UCSD-AML1 (cell line): Measurements from ENCODE around the gene TMEM209.
"Not testable (repeated sequence)": the region's sequence is repeated elsewhere in the genome, so short reads cannot be mapped to it uniquely, and the experiment has no call there.

Source experiments
- DNase-seq: peaks from one replicate; lab custom pipeline; 2025; ENCODE audit not compliant: unreplicated experiment; lab: John Stamatoyannopoulos, UW

Gene TMEM209

DNA sequence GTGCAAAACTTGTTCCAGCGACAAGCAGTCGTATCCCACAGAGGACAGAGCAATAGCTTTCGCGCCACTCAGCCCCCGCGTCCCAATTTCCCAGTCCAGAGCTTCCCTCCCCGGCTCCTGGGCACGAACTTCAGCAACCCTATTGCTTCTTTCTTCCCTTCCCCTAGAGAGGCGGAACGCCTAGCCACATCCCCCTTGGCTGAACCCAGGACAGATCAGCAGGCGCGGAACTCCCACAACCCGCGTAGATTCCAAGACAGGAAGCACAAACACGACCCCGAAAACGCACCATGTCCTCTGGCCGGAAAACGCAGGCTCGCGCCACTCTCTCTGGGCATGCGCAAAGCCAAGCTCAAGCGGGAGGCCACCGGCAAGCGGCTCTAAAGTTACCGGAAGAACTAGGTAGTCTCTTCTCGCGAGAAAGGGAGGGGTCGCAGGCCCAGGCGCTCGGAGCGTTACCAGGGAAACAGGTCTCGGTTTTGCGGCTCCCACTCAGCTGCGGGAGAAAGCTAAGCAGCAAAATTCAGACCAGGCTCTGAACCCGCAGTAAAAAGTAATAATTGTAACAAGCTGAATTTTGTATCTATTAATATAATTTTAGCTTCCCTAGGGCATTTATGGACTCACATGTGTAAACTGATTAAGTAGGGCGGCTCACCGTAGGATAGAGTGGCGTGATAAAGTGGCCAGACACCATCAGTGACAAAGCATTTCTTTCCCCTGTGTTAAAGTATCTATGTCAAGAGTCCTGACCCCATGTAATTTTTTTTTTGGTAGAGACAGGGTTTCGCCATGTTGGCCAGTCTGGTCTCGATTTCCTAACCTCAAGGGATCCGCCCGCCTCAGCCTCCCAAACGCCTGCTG is at the start of gene TMEM209:
Gene TMEM209 (minus strand): TSS at position 323 of the 864 bp plus-strand sequence. CDS start 31 bp downstream, at position 292.
- peak; percentile 86 for DNase-seq

DNA sequence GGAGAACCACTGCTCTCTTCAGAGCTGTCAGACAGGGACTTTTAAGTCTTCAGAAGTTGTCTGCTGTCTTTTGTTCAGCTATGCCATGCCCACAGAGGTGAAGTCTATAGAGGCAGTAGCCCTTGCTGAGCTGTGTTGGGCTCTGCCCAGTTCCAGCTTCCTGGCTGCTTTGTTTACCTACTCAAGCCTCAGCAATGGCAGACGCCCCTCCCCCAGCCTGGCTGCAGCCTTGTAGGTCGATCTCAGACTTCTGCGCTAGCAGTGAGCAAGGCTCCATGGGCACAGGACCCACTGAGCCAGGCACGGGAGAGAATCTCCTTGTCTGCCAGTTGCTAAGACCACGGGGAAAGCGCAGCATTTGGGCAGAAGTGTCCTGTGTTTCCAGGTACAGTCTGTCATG is 49.3 kb upstream of the TMEM209 start:
- DNase-seq, result no peak

DNA sequence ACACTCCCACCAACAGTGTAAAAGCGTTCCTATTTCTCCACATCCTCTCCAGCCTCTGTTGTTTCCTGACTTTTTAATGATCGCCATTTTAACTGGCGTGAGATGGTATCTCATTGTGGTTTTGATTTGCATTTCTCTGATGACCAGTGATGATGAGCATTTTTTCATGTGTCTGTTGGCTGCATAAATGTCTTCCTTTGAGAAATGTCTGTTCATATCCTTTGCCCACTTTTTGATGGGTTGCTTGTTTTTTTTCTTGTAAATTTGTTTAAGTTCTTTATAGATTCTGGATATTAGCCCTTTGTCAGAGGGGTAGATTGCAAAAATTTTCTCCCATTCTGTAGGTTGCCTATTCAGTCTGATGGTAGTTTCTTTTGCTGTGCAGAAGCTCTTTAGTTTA is 44.4 kb upstream of the TMEM209 start:
- not testable (repeated sequence) for DNase-seq

DNA sequence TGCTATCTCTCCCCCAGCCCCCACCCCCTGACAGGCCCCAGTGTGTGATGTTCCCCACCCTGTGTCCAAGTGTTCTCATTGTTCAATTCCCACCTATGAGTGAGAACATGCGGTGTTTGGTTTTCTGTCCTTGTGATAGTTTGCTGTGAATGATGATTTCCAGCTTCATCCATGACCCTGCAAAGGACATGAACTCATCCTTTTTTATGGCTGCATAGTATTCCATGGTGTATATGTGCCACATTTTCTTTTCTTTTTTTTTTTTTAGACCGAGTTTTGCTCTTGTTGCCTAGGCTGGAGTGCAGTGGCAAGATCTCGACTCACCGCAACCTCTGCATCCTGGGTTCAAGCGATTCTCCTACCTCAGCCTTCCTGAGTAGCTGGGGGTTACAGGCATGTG is 43.6 kb upstream of the TMEM209 start:
- not testable (repeated sequence) for DNase-seq

DNA sequence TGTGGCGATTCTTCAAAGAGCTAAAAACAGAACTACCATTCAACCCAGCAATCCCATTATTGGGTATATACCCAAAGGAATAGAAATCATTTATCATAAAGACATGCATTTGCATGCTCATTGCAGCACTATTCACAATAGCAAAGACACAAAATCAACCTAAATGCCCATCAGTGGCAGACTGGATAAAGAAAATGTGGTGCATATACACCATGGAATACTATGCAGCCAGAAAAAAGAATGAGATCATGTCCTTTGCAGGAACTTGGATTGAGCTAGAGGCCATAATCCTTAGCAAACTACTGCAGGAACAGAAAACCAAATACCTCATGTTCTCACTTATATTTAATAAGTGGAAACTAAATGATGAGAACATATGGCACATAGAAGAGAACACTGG is 41.3 kb upstream of the TMEM209 start:
- not testable (repeated sequence) for DNase-seq

DNA sequence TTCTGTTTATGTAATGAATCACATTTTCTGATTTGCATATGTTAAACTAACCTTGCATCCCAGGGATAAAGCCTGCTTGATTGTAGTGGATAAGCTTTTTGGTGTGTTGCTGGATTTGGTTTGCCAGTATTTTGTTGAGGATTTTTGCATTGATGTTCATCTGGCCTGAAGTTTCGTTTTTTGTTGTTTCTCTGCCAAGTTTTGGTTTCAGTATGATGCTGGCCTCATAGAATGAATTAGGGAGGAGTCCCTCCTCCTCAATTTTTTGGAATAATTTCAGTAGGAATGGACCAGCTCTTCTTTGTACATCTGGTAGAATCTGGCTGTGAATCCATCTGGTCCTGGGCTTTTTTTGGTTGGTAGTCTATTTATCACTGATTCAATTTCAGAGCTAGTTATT is 38.3 kb upstream of the TMEM209 start:
- not testable (repeated sequence) for DNase-seq

DNA sequence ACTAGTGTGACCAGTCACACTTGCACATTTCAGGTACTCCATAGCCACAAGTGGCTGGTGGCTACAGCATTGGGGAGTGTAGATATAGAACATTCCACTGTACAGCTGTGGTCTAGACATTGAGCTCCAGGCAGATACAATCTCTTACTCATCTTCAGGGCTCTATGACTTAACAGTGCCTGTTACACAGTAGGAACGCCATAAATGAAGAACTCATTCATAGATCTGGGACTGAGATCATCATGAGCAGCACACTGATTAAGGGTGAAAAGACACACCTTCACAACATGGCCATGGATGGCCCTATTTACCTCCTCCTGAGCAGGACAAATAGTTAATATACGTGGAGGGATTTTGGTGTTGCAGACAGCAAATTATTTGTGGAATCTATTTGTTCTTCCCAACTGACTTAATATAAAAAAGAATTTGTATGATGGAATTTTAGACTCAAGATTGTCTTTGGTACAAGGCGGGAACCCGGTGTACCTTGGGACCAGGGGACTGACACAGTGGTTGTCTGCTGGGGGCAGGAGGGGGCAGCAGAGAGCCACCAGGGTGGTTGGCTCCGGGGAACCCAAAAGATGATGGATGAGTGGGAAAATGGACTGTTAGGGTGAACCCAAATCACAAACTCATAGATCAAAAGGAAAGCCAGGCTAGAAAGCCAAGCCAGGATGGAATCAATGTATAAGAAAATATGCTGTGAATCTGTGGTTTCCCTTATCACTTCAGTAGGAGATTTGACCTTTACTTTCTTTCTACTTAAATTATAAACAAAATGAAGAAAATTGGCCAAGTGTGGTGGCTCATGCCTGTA is 37.2 kb upstream of the TMEM209 start:
- peak; percentile 26 for DNase-seq

DNA sequence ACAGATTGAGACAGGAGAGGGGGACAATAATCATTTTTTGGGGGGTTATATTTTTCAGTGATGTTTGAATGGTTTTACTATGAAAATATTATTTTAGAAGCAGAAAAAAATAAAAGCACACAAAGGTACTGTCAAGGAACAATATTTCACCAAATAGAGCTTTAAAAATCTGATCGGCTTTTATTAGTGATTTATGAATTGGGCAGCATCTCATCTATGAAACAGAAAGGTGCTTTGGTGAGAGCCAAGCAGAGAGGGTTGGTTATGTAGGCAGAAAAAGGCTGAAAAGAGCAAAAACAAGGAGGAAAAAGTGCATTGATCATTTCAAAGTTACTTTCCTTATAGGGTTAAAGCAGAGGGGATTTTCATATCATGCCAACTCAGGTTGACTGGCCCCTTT is 35.0 kb upstream of the TMEM209 start:
- DNase-seq, result no peak

DNA sequence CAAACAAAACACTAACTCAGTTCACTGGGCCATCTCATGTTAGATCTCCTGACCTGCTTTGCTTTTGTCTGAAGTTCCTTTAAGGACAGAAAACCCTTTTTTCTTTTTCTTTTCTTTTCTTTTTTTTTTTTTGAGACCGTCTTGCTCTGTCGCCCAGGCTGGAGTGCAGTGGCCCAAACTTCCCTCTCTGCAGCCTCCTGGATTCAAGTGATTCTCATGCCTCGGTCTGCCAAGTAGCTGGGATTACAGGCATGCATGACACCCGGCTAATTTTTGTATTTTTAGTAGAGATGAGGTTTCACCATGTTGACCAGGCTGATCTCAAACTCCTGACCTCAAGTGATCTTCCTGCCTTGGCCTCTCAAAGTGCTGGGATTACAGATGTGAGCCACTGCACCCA is 31.2 kb upstream of the TMEM209 start:
- DNase-seq, result not testable (repeated sequence)

DNA sequence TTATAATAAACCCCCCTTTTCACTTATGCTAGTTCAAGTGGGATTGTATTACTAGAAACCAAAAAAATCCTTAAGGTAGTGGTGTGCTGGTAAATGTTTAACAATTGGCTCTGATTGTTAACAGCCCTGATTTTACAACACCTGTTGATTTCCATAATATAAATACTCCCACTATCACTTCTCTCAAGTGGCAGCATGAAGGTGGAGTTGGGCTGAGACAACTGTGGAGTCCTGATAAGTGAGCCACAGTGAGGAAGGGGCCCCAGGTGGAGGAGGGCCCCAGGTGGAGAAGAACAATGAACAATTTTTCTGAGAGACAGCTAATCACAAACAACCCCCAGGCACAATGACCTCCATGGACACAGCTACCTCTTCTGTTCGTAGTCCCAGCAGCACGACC is 28.9 kb upstream of the TMEM209 start:
- DNase-seq, result no peak

DNA sequence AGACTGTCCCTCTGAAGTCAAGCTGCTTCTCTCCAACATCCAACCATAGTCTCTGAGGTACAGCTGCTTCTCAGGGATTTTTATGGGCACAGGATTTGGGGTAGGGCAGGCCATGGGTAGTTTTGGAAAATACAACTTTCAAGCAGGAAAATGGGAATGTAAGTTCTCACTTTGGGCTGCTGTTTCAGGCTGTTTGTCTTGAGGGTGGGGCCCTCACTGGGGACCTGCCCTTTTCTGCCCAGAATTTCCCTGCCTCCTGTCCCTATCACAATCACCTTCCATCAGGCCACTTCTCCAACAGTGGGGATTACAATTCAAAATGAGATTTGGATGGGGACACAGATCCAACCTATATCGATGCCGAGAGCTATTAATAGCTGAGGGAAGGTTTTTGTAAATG is 27.0 kb upstream of the TMEM209 start:
- no peak for DNase-seq

DNA sequence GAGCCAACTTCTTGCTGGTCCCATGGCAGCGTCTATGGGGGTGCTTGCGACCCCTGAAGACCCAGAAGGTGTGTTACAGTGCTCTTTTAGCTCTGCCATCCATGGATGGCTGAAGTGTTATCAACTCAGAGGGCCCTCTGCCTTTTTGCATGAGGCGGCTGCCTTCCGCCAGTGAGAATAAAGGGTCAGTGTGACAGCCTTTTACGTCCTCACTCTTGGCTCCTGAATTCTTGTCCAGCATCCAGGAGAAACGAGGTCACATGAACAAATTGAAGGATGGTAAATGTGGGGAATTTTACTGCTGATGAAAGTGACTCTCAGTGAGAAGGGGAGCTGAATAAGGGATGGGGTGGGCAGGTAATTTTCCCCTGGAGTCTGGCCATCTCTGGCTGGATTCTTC is 26.6 kb upstream of the TMEM209 start:
- no peak for DNase-seq

DNA sequence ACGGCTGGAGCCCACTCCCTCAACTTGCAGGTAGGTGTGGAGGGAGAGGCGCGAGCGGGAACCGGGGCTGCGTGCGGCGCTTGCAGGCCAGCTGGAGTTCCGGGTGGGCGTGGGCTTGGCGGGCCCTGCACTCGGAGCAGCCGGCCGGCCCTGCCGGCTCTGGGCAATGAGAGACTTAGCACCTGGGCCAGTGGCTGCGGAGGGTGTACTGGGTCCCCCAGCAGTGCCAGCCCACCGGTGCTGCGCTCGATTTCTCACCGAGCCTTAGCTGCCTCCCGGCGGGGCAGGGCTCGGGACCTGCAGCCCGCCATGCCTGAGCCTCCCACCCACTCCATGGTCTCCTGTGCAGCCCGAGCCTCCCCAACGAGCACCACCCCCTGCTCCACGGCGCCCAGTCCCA is 24.8 kb upstream of the TMEM209 start:
- DNase-seq, result not testable (repeated sequence)

DNA sequence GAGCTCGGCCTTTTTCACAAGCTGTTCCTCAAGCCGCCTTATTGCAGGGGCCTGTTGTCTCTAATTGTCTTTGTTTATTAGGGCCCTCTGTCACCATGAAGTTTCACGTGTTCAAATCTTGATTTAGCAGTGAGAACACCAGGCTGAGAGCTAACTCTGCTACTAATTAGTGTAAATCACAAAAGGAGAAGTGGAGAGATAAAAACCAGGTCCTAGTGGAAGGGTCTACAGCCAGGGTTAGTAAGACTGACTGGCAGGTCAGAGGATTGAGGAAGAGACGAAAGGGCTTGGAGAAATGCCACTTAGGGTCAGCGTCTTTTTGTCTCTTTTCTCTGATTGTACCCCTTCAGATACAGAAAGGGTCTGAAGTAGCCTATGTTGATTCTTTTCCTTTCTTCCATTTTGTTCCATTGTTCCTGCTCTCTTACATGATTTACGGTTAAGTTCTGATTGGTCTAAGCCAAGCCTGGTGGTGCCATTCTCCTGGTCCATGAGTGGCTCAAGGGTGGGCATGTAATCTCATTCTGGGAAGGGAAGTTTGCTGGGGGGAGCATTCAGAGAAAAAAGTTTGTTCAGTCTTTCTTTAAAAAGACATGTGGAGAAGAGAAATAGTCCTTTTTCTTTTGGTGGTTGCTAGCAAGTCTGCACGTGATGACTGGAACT is 23.8 kb upstream of the TMEM209 start:
- DNase-seq, result no peak

DNA sequence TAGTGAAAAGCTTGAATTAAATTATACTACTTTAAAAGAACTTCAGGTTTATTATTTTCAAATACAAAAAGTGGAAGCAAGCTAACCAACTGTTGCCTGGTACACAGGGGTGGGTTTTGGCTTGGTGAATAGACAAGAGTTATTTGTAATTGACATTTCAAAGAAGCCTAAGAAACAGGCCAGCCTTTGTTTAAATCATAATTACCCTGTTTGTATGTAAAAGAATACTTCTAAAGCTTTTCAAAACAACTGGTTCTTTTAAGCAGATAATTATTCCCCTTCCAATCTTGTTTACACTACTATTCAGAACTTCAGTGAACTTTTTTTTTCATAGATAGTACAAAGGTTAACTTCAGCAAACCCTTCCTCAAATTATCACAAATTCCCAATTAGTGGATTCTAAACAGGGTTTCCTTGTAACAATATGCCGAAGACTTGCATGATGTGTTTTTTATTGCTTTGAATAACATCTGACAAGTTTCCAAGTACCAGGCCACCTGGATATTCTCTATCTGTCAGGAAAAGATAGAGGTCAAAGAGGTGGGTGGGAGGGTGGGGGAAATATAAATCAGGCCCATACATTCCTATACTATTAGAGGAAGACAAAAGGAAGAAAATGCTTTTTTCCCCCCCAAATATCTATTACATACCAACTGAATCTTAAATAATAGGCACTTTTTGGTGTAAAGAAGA is 22.8 kb upstream of the TMEM209 start:
- no peak for DNase-seq

DNA sequence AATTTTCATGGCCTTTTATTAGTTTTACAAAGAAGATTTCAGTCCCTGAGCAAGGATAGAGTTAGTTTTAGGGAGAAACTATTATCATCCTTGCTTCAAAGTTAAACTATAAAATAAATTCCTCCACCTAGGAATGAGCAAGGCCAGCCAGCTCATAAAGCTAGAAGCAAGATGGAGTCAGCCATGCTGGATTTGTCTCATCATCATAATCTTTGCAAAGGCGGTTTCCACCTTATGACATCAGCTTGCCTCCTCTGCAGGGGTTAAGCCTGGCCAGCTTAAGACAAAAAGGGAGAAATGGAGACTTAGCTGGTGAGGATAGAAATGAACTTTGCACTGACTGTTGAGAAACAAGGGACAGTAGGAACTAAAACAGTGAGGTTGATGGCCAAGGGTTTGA is 21.1 kb upstream of the TMEM209 start:
- DNase-seq, result no peak

DNA sequence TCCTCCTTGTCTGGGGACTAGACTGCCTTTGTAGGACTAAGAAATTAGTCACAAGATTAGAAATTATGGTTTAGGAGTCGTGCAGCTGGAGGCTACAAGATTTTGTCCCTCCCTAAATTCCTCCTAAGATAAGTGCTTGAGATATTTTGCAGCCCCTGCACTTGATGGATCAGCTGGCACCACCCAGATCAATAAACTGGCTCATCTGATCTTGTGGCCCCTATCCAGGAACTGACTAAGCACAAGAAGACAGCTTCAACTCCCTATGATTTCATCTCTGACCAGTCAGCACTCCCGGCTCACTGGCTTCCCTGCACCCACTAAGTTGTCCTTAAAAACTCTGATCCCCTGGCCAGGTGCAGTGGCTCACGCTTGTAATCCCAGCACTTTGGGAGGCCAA is 19.7 kb upstream of the TMEM209 start:
- not testable (repeated sequence) for DNase-seq

DNA sequence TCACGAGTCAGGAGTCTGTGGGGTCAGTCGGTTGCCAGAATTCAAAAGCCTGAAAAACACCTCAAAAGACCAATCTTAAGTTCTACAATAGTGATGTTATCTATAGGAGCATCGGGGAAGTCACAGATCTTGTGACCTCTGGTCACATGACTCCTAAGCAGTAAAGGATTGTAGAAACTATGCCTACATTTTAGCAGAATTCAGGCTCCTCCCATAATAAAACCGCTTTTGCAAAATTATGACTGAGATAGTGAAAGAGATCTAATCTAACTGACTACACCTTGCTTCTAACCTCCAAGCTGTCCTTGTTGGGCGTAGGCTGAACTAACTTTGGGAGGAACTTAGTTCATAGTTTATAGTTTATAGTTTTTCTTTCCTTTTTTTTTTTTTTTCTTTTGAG is 19.0 kb upstream of the TMEM209 start:
- DNase-seq, result no peak

DNA sequence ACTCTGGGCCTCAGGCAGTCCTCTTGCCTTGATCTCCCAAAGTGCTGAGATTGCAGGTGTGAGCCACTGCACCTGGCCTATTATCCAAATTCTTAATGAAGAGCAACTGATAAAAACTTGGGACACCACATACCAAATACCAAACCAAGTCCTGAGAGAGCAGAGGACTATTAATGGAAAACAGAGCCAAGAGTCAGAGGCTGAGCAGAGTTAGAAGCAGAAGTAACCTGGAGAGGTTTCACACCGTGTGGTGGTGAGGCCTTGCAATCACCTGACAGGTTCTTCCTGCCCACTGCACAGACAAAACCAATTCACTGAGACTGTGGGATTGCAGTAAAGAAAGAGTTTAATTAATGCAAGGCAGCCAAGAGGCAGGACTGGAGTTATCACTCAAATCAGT is 18.4 kb upstream of the TMEM209 start:
- no peak for DNase-seq

DNA sequence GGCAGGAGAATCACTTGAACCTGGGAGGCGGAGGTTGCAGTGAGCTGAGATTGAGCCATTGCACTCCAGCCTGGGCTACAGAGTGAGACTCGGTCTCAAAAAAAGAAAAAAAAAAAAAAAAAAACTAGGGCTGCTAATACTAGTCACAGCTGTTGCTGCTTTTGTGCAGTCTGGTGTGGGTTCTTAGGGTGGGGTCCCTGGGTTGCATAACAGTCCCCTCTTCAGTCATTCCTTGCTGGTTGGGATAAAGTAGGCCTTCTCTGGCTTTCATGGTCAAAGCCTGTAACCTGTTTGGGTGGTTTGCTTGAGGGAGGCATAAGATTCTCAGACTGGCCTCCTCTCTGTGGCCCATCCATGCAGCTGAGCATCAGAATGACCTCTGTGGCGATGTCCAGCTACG is 16.5 kb upstream of the TMEM209 start:
- no peak for DNase-seq

DNA sequence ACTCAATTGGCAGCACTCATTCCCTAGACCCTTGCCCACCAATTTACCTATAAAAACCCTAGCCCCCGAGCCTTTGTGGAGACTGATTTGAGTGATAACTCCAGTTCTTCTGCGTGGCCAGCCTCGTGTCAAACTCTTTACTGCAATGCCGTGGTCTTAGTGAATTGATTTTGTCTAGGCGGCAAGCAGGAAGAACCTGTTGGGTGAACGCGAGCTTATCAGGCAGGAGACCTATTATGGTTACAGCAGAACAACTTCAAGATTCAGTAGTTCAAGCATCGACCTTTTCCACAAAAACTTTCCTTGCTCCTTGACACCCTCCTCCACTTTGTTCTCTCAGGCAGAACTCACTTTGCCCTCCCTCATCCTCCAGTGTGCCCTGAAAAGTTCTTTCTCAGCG is 14.7 kb upstream of the TMEM209 start:
- no peak for DNase-seq
